Stimulated activated CD4-positive, alpha-beta T cell treated with anti-CD3 and anti-CD28 coated beads, Interleukin-1b, Interleukin-23, amount 100 ng/mL, for 48 hours (primary cell): ENCODE results near the gene NDUFB6.
"Not testable (repeated sequence)": the region's sequence is repeated elsewhere in the genome, so short reads cannot be mapped to it uniquely, and the experiment has no call there.

ENCODE experiments used
- DNase-seq: peaks from one replicate; pipeline ENCODE4 v3.0.0-alpha.2; 2020

NDUFB6 gene

GRCh38 chr9:32572900-32573523 lies at the start of gene NDUFB6:
TSS of gene NDUFB6 (minus strand) at chr9:32573159. CDS start at chr9:32573060, 99 bp downstream.
- peak; percentile 96 for DNase-seq

GRCh38 chr9:32618261-32618660 lies 45.3 kb upstream of the NDUFB6 start:
- DNase-seq: no peak

GRCh38 chr9:32606811-32607210 lies 33.9 kb upstream of the NDUFB6 start:
- DNase-seq: no peak

DNA sequence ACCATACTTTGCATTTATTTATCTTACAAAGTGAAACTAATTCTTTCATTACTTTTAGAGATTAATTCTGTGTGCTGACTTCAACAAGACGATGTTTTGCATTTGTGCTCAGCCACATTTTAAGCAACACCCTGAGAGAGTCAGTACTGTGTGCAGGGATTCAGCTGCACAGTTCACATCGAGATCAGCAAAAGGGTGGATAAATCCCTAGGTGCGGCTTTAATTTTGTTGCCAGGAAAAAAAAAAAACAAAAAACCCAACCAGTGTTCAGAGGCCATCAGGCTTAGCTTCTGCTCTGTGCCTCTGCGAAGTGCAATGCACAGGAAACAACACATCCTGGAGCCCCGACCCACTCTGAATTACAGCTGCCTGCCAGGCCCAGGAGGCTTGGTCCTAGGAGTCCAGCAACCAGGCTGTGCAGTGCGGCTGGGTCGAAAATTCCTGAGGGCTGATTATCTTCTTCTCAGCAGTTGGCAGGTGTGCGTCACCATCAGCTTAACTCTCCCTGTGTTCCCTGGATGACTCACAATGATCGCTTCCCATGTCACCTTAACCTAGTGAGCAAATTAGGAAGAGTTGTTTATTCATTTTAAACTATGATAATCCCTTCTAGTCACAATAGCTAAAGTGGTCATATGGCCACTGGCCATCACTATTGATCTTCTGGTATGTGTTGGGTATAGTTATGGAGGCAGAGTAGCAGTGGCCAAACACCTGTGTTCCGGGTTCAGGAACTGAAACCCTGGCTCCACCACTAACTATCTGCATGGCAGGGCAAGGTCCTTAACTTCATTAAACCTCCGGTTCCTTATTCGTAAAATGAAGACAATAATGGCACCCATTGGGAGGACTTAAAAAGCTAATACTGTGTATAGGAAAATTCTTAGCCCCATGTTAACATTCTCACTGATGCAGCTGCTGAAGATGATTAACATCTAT lies 31.2 kb upstream of the NDUFB6 start:
- no peak for DNase-seq

DNA sequence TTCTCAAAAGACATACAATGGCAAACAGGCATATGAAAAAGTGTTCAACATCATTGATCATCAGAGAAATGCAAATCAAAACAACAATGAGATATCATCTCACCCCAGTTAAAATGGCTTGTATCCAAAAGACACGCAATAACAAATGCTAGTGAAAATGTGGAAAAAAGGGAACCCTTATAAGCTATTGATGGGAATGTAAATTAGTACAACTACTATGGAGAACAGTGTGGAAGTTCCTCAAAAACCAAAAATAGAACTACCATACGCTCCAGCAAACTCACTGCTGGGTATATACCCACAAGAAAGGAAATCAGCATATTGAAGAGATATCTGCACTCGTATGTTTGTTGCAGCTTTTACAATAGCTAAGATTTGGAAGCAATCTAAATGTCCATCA lies 26.1 kb upstream of the NDUFB6 start:
- DNase-seq: not testable (repeated sequence)

DNA sequence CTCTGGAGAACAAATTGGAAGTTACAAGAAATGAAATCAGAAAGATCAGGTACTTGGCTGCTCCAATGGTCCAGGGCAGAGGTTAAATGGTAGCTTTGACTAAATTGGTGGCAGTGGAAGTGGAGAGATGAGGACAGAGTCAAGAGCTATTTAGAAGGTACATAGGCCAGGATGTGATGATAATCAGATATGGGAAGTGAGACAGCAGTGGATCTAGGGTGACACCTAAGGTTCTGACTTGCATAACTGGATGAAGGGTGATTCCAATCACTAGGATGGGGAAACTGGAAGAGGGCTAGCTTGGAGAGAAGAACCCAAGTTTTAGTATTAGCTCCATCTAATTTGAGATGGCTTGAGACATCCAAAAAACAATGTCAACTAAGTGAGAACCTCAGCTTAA lies 24.0 kb upstream of the NDUFB6 start:
- no peak for DNase-seq

- DNase-seq: no peak
These were observed 23.3 kb upstream of the NDUFB6 start for GRCh38 chr9:32596096-32596865.

DNA sequence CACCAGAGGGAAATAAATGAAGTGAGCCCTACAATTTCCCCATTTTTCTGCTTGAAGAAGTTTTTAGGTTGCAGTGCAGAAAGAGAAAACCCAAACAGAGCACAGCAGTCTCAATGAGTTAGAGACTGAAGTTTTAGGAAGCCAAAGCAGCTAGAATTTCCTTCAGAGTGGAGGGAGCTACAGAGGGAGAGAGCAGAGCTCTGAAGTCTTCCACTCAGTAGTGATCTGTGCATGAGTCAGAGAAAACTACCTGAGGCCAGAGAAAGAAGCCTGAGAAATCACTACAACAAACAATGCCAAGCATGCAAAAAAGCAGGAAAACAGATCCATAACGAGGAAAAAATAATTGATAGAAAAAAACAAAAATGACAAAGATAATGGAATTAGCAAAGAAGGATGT lies 17.9 kb upstream of the NDUFB6 start:
- no peak for DNase-seq

DNA sequence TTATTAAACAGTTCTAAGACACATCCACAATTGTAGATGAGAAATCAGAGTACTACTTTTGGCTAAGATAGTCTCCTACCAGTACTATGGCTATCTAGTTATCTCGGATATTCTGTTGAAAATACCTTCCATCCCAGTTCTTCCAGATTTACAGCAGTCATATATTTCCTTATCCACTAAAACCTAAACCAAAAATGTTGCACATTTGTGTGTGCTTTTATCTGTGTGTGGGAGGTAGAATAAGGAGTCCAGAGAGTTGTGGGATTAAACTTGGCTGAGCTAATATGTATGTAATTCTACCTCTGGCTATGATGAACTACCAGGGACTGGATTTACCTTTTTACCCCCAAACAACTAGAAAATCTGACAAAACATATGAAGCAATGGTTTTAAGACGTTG lies 17.5 kb upstream of the NDUFB6 start:
- no peak for DNase-seq

DNA sequence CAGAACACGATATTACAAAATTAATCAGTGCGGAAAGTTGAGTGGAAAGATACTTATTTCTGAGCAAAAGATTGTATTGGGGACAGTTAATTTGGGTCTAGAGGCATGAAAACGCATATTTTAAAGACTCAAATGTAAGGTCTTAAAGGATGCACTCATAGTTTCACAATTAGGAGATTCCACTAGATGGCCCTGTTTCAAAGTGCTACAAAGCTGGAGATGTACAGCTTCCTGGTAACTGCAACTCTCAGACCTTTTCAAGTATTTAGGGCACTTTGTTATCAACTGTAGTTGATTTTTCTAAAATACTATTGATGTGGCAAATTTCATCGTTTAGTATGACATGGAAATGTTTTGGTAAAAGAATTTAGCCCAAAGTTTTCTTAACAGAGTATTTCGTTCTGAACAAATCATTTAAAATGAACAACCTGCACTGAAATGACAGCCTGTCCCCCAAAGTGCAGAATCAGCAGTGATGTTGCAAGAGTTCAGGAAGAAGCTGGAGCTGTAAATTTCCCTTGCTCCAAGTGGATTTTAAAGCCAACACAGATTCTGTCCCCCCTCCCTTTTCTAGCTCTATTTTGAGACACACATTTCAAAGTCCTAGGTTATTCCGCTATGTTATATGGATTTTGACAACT lies 16.2 kb upstream of the NDUFB6 start:
- no peak for DNase-seq

- DNase-seq: peak; percentile 27
These were observed 14.9 kb upstream of the NDUFB6 start for GRCh38 chr9:32587901-32588300.

GRCh38 chr9:32584784-32585183 lies 11.8 kb upstream of the NDUFB6 start:
- no peak for DNase-seq

DNA sequence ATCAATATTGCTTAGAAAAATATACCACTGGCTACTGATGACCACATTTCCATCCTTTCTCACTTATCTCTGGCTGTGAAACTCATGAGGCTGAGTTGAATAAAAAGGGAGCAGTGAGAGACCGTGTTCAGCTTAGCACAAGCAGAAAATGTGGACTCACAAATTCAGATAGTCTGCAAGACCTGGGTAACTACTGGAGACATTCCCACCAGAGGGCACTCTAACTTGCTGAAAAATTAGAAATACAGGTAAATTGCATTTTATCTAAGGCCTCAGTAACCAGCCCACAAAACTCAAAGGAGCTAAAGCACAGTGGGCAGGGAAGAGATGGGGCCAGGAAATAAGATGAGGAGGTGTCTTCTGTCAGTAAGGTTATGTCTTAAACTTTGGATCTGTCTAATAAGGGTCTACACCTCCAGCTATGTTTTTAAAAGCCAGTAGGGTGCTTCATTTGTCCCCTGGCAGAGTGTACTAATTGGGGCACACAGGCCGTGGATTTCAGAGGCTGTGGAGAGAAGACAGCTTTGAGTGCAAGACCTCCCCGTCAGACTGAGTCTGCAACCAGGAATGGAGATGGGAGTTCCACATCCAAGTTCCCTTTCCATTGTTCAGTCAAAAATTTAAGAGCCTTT lies 8.7 kb upstream of the NDUFB6 start:
- DNase-seq: no peak

DNA sequence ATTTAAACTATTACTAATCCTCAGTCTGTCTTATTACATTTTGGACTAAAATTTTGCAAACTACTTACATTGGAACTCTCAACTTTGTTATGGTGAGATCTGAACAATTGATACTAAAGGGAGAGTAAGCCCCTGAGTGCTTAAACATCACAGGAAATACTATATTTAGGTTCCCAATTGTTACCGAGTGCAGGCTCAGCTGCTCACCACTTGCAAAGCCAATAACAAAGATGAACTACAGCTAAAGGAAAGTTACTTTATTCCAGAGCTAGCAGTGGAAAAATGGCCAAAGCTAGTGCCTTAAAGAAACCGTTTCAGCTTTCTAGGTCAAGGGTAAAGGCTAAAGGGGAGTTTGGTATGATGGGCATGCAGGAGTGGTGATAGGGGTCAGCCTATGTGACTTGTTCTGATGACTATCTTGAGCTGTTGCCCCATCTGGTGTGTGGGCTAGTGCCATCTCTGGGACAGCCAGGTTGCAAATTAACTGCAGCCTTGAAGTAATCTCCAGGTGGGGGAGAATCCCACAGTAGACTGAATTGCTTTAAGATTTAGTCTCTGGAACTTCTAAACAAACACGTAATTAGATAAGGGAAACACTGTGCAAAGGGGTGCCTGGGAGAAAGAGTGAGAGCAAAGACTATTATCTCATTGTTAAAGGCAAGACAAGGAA lies 7.8 kb upstream of the NDUFB6 start:
- no peak for DNase-seq

DNA sequence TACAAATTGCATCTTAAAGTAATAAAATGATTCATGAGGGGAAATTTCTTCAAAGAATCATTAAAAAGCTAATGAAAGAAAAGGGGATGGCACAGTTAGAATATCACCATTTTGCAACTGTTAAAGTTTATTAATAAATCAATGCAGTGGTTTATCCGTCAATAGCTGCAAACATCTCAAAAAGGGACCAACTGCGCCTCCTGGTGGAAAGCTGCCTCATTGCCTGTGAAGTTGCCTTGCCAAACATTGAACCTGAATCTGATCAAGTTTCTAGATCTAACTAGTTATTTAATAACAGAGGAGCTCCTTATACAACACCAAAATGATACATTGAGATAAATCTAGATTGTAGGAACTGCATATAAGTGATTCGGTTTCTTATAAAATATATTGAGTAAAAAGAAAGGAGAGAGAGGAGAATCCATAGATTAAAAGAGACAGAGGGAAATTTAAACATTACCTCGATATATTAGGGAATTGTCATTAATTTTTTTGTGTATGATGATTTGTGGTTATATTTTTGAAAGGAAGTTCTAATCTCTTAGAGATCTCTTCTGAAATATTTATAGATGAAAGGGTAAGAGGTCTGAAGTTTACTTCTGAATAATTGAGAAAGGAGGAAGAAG lies 6.9 kb upstream of the NDUFB6 start:
- peak; percentile 66 for DNase-seq

DNA sequence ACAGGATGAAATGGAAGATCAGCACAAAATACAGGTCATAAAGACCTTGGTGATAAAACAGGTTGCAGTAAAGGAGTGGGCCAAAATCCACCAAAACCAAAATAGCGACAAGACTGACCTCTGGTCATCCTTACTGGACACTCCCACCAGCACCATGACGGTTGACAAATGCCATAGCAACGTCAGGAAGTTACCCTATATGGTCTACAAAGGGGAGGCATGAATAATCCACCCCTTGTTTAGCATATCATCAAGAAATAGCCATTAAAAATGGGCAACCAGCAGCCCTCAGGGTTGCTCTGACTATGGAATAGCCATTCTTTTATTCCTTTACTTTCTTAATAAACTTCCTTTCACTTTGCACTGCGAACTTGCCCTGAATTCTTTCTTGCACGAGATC lies 6.0 kb upstream of the NDUFB6 start:
- no peak for DNase-seq

GRCh38 chr9:32577316-32577715 lies 4.4 kb upstream of the NDUFB6 start:
- DNase-seq: no peak

GRCh38 chr9:32574858-32575257 lies 1.9 kb upstream of the NDUFB6 start:
- DNase-seq: no peak

- no peak for DNase-seq
These were observed 862 bp upstream of the NDUFB6 start for GRCh38 chr9:32573821-32574220.

DNA sequence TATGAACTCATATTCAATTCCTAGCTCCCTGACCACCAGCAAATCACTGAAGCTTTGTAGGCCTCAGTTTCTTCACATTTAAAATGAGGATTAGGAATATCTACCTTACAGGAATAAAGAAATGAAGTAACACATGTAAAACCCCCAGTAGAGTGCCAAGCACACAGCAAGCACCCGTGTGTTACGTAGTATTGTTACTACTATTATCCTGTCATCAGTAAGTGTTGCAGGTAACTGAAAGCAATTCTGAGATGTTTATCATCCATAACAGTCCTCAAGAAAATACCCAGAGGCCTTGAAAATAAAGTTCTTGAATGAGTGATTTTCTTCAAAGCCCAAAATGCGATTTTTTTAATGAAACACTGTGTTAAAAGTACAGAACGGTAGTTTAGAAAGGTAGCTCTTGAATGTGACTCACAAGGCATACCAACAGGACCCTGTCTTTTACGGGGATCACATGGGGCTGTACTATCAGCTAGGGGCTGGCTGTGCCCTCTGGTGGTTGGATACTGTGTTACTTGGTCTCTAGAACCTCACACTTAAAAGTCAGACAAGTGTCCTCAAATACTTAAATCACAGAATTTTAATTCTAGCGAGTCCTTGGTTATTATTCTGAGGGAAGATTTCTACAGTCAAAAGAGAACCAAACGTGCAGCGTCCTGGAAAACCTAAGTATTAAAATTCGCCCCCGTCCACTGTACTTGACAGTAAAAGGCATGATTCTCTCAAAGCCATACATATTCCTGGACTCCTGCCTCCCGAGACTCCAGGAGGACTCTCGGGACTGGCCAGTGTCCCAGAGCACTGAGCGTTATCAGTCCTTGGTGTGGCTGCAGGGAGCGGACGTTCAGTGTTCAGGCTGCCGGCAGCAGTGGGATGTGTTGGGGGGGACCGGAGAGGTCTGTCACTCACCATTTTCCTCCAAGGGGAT lies 725 bp downstream of the NDUFB6 start:
- DNase-seq: peak; percentile 77
